GM21619 (cell line): Measurements from ENCODE around the gene TRIM52.

Experiments
- ATAC-seq: cut with Tn5 transposase; IDR thresholded peaks from one replicate; pipeline ENCODE4 v1.9.1; 2021; ENCODE audit not compliant: unreplicated experiment

TRIM52 gene

DNA sequence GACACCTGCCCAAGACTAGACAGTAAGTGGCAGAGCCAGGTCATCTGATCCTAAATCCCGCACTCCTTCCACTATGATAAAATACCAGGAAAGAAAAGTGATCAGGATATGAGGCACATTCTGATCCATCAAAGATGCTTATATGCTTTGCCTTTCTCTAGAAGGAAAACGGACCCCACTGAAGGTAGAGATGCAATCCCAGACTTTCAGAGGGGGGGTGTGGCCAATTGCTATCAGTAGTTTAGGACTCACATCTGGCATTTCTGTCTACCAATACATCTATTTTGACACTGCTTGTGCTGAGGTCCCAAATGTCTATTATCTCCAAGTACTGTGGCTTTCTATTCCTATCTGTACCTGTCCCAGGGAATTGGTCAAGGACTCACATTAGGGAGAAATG is 1.7 kb downstream of the TRIM52 start:
- no peak for ATAC-seq

DNA sequence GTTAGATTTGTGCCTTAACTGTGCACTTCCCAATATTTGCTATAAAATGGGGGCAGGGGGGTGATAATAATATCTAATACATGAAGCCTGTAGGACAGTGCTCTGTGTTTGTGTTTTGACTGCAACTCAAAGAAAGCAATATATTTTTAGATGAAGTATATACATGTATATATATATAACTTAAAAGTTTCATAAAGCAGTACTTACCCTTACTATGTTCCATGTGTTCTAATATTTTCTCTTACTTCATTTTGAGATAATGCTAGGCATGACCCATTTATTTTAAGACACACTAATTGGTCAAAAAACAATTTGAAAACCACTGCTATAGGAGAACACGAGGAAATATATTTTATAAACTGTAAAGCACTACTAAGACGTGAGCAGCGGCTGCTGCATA is 2.4 kb downstream of the TRIM52 start:
- no peak for ATAC-seq

DNA sequence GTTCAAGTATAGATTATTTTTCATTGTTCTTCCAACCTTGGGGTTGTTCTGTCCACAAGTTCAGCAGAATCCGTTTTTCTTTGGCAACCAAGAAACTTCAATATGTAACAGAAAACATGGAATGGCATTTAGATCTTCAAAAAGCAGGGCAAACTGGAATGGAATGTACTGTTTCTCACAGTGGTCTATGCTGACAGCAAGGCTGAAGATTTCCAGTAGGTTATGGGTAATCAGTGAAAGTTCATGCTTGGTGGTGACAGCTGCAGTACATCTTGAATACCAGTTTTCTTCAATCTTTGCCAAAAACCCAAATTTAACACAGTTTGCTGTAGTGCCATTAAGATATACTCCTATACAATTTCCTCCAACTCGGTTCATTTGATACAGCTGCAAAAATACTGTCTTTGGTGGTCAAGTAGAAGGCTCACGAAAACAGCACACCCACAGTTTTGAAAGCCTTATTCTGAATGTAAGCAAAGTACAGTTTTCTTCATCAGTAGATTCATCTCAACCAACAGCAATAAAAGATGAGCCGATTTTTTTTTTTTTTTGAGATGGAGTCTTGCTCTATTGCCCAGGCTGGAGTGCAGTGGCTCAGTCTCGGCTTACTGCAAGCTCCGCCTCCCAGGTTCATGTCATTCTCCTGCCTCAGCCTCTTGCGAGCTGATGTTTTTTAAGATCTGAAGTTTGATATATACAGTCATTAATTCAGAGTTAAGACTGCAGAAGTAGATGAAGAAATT is 4.9 kb downstream of the TRIM52 start:
- ATAC-seq, result no peak

DNA sequence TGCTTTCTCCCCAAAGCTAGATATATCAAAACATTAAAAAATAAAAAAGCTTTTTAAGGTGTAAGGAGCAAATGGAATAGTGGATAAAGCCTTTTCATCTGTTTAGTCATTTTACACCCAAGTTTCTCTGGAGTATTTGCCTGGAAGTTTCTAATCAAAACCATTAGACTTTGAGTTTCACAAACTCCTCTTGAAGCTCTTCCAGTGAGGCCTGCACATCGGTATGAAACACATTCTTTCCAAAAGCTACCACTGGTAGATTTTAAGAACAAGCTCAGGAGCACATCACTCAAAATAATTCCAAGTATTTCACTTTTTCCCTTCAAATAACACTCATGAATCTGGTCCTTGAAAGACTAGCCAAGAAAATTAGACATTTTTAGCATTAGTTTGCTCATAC is 5.7 kb downstream of the TRIM52 start:
- no peak for ATAC-seq

DNA sequence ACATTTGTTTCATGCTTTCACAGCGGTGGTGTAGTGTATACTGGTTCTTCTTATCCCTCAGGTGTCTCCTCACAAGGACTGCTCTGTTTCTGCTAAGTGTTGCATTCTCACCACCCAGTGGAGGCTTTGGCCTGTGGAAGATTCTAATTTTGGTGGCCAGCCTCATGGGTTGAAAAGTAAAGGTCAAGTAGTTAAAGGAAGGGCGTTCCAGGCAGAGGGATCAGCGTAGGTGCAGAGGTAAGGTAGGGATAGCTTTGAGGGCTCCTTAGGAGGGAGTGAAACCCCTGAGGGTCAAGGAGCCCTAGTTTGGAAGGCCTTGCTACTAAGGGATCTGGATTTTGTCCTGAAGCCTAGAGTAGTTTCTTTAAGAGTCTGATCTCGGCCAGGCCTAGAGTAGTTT is 12.7 kb downstream of the TRIM52 start:
- ATAC-seq, result no peak

DNA sequence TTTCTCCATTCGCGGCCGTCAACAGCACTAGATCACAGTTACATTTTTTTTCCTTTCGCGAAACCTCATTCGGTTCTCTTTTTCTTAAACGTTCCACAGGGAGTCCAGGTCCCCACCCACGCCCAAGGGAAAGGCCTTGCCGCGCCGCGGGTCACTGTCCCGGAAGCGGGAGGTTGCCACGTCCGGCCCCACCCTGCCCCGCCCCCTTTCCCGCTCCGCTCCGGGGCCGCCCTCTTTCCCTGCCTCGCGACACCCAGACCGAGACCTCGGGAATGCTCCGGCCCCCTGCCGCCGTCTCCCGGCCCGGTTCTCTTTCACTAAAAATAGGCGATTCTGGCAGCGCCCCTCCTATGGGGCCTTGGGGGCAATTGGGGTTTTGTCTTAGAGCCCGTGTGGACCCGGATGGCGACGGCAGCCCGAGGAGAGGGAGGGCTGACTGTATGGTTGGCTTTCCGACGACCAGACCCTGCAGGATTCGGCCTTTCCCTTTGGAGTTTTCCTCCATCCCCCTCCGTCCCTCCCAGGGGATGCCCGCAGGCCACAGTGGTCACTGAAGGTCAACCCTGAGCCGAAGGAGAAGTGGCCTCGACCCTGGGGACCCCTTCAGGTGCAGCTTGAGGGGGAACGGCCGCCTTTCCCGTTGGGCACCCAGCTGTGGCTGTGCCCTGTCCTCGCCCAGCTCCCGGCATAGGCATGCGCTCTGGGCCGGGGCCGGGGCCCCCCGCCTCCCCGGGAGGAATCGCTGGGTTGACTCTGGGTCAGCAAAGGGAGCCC is 14.5 kb downstream of the TRIM52 start:
- peak; percentile 38 for ATAC-seq

DNA sequence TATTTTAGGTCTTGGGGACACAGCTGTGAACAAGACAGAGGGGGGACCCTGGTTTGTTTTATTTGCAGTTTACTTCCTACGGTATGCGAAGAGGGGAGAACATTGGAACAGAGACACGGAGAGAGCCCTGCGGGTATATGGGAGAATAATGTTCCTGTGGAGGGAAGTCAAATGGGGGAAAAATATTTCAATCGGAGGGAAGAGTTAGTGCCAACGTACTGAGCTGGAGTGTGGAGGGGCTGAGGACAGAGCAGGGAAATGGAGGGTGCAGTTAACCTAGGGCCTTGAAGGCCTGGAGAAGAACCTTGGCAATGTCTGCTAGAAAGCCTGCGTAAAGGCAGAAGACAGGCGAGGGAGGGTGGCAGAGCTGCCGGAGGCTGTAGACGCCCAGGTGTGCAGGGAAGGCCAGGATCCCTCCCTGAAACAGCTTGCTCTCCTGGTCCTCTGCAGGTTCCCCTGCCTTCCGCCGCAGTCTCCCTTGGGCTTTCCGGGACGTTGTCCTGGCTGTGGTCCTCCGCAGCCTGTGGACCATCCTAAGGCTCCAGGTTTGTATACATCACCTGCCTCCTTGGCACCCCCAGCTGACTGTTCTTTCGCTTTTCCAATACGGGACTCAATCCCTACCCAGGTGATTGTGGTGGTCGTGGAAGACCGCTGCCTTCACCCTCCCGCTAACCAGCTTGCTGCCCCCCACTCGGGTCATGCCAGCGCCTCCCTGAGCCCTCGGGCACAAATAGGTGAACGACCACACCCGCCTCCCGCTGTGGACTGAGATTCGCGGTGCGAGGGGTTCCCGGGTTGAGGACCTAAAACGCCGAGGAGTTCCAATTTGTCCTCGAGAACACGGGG is 15.3 kb downstream of the TRIM52 start:
- ATAC-seq, result peak; percentile 0

DNA sequence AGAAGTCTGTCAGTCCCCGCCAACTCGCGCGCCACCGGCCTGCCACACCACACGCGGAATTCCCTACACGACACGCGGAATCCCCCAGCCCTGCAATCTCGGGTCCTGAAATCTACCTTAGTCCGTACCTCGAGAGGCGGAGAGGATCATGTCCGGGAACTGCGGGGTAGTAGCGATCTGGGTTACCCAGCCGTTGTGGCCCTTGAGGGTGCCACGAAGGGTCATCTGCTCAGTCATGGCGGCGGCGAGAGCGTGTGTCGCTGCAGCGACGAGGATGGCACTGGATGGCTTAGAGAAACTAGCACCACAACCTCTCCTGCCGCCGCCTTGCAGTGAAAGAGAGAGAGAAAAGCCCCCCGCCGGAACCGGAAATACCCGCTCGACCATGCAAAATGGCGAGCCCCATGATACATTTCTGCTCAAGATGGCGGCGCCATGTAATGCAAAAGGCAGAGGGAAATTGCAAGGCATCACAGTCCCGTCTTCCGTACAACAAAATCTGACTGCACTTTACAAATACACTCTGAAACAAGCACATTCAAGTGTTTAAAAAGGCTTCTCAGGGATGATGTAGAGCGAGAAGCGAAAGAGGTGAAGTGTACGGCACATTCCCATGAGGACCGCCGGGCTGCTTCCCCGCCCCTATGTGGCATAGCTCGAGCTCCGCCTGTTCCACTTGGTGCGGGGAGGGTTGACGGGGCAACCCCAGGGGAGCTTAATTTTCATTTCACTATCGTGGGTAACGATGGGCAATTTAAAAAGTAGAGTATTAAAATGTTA is 17.2 kb downstream of the TRIM52 start, which contains the start of gene RACK1:
RACK1 (minus strand) TSS at position 343 of the 780 bp plus-strand sequence; CDS start at position 237, 106 bp downstream.
- peak; percentile 59 for ATAC-seq

DNA sequence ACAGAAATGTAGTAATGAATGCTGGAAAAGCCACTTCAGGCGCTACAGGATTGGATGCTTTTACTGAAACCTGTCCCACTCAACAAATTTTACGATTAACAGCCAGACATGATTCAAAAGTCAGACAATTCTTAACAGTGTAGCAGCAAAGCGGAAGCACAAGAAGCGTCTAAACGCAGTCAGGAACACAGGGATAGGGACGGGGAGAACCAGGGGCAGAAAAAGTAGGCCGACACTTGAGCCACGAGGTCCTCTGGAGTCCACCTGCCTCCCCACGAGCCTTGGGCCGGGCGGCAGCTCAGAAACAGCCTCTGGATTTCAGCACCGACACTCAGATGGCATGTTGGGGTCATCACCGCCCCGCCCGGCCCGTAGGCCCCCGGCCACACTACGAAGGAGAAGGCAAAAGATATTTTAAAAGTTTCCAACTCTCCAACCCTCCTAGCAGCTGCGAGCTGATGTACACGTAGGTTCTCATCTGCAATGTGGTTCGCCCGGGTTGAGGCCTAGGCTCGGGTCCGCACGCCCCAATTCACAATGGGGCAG is 17.9 kb downstream of the TRIM52 start:
- ATAC-seq, result no peak

DNA sequence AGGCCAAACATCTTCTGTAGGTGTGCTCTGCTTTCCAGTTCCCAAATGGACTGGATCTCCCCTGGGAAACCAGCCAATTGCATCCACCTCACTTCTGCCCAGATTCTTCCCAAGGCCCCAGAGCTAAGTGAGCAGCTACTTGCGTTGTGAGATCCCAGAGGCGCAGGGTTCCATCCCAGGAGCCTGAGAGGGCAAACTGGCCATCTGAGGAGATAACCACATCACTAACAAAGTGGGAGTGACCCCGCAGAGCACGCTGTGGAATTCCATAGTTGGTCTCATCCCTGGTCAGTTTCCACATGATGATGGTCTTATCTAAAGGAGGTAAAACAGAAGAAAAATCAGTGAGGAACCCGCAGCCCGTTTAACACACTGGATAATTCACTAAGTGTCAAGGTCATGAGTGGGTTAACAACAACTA is 18.9 kb downstream of the TRIM52 start:
- no peak for ATAC-seq

DNA sequence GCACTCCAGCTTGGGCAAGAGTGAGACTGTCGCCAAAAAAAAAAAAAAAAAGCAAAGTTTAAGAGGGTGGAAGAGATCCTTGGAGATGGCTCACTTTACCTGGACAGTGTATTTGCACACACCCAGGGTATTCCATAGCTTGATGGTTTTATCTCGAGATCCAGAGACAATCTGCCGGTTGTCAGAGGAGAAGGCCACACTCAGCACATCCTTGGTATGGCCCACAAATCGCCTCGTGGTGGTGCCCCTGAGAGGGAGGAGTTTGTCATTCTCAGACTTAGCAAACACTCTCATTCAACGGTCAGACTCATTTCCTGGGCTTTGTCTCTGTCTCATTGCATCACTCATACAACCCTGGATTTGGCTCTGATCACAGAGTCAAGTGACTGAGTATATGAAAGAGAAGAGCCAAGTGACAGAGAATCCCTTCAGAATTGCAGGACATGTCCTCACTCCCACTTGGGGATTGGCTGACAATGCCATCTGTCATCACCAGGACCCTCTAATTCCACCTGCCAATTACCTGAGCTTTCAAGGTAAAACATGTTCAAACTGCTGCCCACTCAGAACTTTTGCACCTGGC is 19.5 kb downstream of the TRIM52 start:
- ATAC-seq, result no peak

DNA sequence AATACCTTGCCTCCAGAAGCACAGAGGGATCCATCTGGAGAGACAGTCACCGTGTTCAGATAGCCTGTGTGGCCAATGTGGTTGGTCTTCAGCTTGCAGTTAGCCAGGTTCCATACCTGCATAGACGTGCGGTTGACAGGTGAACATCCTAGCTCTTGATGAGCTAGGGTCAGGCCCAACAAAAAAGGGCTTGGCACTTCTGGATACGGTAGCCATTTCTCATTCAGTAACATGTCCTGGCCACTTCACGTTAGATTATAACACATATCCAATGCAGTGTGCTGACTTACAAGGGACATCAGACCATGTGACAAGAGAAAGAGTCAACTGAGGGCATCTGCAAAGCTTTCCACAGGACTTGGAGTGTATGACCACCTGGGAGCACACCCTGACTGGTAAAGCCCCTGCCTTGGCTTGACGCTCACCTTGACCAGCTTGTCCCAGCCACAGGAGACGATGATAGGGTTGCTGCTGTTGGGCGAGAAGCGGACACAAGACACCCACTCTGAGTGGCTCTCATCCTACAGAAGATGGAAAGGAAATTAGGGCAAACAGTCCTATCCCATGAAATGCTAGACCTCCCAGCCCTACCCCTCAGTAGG is 21.8 kb downstream of the TRIM52 start:
- no peak for ATAC-seq

DNA sequence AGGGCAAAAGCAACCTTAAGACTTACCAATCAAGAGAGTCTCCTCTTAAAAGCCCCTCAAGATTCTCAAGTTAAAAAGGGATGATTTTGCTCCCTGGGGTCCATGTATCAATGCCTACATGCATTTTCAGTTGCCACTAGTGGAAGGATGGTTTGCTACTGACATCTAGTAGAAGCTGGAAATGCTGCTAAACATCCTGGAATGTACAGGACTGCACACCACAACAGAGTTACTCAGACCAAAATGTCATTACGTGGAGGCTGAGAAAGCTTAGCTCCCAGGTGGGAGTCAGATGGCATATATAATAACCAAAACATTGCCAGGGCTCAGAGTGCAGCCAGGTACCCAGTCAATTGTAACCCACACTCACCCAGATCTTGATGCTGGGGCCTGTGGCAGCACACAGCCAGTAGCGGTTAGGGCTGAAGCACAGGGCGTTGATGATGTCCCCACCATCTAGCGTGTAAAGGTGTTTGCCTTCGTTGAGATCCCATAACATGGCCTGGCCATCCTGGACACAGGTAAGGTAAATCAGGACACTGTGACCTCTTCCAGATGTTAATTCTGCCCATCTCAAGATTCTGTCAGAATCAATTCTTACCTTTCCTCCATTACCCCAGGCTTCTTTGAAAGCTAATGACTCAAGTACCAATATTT is 23.1 kb downstream of the TRIM52 start:
- ATAC-seq, result no peak

DNA sequence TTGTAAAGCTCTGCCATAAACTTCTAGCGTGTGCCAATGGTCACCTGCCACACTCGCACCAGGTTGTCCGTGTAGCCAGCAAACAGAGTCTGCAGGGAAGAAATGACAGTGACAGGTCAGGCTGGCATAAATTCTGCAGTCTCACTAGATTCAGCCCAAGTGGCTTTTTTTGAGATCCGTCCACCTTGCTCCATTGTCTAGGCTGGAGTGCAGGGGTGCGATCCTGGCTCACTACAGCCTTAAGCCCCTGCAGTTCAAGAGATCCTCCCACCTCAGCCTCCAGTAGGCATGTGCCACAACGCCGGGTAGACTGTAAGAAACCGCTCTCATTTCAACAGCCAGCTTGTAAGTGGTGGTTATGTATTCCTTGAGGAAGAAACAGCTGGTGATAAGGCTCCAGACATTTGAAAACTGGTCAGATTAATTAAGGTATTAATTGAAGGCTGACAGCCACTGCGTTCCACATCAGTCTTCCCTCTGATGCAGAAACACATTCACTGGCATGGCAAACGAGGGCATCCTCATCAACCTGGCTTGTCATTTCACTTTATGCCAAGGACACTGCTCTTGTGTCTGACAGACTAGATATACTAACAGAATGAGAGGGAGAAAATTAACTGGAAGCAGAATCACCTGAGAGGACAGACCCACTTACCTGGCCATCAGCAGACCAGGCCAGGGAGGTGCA is 23.8 kb downstream of the TRIM52 start:
- ATAC-seq, result no peak

DNA sequence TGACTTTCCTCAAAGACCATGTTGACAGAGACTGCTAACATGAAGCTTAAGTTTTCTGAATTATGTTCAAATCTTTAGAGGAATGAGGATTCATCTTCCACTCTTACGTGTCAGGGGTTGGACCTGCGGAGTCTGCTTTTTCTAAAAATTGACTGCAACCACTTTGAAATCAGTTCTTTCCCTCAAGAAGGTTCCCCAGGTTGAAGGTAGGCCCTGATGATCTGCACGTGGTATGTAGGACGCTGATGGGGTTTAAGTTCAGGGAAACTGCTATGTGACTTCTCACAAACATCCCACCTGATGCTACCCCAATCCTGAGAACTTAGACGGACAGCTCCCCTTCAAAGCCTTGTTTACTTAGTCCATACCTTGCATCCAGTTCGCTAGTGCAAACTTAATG is 24.5 kb downstream of the TRIM52 start:
- no peak for ATAC-seq

DNA sequence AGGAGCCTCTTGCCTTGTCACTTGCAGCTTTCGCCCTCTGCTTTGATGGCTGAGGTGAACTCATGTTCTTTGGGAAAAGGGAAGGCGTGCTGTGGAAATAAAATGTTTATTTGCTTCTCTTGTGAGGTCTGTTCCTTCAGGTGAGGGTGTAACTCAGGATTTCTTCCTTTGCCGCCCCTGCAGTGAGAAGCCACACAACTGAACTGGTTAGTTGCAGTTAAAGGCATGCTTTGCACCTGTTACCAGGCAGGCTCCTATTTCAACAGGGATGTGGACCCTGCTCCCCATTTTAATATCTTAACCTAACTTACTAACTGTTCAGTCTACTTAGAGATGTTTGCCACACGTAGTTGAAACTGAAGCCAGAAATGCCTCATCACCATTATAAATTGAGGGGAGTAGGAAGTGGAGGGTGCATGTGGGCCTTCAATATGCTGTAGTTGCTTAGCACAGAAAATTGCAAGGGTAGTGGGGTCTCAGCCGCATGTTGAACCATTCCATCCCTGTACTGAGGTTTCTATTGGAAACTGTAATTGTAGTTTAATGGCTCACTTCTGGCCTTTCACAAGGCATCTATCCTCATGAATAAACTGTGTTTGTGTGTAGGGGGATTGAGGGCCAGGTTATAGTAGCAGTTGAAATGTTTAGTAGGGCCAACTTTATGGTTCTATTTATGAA is 25.1 kb downstream of the TRIM52 start:
- no peak for ATAC-seq

DNA sequence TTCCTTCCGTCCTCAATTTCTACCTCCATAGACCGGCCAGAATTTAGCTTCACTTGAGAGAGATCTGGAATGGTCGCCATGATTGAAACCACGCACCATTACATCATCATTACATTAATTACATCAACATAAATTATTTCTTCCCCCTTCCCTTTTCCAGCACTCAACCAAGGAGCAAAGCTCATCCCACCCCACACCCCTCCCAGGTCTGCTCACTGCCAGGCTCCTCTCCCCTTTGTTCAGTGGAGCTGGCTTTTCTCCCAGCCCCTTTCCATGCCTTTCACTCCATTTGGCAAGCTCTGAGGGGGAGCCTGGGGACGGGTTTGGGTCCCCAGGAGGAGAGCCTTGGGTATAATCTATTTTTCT is 25.6 kb downstream of the TRIM52 start:
- ATAC-seq, result no peak
